HG02763 (cell line): ENCODE data around the gene GJB3.
"Not testable (repeated sequence)": the region's sequence is repeated elsewhere in the genome, so short reads cannot be mapped to it uniquely, and the experiment has no call there.

ENCODE experiments used
- ATAC-seq: cut with Tn5 transposase; IDR thresholded peaks from one replicate; pipeline ENCODE4 v1.9.1; 2021; ENCODE audit warnings: mild to moderate bottlenecking, moderate library complexity; ENCODE audit not compliant: unreplicated experiment

GJB3 gene

DNA sequence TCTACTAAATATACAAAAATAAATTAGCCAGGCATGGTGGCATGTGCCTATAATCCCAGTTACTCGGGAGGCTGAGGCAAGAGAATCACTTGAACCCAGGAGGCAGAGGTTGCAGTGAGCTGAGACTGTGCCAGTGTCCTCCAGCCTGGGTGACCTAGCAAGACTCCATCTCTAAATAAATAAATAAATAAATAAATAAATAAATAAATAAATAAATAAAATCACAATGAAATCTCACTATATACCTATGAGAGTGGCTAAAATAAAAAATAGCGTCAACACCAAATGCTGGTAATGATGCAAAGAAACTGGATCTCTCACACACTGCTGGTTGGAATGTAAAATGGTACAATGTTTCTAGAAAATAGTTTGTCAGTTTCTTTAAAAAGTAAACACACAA, 37.8 kb downstream of the GJB3 start:
- not testable (repeated sequence) for ATAC-seq

DNA sequence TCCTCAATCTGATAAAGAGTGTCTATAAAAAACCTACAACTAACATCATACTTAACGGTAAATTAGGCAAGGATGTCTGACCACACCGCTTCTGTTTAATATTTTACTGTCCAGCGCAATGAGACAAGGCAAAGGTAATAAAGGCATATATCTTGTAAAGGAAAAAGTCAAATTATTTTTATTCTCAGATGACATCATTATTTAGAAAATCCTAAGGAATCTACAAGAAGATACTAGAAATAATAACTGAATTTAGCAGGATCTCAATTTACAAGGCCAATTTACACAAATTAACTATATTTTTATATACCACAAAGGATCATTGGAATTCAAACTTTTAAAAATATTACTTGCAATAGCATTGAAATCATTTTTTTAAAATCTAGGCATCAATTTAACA, 41.2 kb downstream of the GJB3 start:
- ATAC-seq = no peak

- ATAC-seq = no peak
These were observed 43.9 kb downstream of the GJB3 start for GRCh38 chr1:34824817-34825454.

DNA sequence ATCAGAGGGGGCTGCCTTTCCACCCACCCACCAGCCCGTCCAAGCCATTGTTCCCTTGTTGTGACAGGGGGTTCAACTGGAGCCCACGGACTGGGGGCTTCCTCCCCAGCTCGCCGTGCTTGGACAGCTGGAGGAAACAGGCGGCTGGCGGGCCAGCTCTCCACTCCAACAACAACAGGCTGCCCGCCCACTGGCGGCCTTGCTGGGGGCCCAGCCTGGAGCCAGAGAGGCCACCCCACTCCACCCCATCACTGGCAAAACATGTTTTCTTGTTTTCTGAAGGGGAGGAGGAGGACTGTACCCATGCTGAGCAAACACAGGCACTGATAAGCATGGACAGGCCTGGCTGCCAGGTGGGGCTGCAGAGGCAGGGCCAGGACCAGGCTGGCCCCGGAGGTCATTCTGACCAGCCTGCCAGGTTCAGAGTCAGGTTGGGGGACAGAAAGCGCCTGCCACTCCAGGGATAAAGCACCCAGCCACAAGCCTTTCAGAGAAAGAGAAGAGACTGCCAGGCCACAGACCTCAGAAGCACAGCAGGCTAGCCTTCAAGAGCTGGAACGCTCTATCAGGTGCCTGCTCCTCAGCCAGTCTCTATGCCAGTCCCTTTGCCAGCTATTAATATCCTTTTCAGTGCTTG, 44.6 kb downstream of the GJB3 start:
- ATAC-seq = no peak

DNA sequence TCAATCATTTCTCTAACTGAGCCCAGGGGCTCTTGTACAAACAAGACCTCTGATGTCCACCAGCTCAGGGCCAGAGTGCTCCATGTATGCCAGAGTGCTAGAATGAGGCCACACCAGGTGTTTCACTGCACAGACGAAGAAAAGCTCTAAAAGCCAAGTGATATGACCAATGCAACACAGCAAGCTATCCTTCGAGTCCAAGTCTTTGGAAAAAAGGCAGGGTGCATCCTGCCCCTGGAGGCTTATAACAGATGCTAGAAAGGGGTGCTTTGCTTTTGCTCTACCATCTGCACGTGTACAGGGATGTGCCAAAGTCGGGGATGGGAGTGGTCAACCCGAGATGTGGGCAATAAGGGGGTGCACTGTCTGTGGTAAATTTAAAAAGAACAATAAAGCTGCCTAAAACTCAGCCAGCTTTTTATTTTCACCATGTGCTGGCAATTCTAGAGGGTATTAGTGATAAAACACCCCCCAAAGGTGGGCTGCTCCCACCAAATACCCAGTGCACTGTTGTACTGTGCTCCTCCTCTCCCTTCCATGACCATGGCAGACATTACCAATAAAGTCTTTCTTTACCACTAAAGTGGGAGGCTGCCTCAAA, 46.4 kb downstream of the GJB3 start:
- ATAC-seq = no peak

DNA sequence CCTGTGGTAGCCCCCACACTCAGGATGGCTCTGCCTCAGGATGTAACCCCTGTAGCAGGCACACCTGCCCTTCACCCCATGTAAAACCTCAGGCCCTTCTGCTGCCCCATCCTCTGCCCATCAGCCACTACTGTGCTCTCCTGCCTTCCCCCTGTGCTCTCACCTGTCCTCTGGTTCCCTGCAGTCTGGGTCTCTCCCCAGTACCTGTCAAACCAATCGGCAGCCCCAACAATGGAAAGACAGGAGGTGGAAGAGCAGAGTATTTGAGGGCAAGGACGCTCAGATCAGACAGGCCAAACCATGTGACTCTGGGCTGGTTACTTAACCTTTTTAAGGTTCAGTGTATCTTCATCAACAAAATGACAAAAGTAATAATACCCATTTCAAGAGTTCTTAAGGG, 47.6 kb downstream of the GJB3 start:
- no peak for ATAC-seq

- ATAC-seq = no peak
These were observed 48.2 kb downstream of the GJB3 start for GRCh38 chr1:34829250-34829649.

GRCh38 chr1:34831721-34832246, 50.8 kb downstream of the GJB3 start:
- ATAC-seq = no peak

- ATAC-seq = no peak
These were observed 52.7 kb downstream of the GJB3 start for GRCh38 chr1:34833711-34834110.
